Hepatocyte (in vitro differentiated cells): ENCODE data around the gene SBF2. TPM values are rescaled to one million over a fixed set of nuclear protein-coding genes. Genes with fewer than 3 reads are reported as not detected.
"Not testable (repeated sequence)": the region's sequence is repeated elsewhere in the genome, so short reads cannot be mapped to it uniquely, and the experiment has no call there.

Experiments
- DNase-seq: peaks from one replicate; pipeline ENCODE4 v3.0.0-alpha.2; 2016; ENCODE audit warnings: low spot score
- H2AFZ ChIP-seq: fragments of 200-600 bp; sonication (generic); 2 replicates; pipeline ENCODE4 v1.6.0; 2016; ENCODE audit warnings: antibody characterized with exemption, mild to moderate bottlenecking
- H3K27ac ChIP-seq: fragments of 200-600 bp; sonication (generic); 2 replicates; pipeline ENCODE4 v1.5.1; 2016; ENCODE audit warnings: mild to moderate bottlenecking
- H3K27me3 ChIP-seq: fragments of 200-600 bp; sonication (generic); 2 replicates; pipeline ENCODE4 v1.6.1; 2016
- H3K36me3 ChIP-seq: fragments of 200-600 bp; sonication (generic); replicated peaks from 2 replicates; pipeline ENCODE4 v1.5.1; 2016; ENCODE audit warnings: low read depth; ENCODE audit not compliant: insufficient read depth
- H3K4me1 ChIP-seq: fragments of 200-600 bp; sonication (generic); 2 replicates; pipeline ENCODE4 v1.5.1; 2016; ENCODE audit warnings: mild to moderate bottlenecking, moderate library complexity; ENCODE audit not compliant: insufficient read depth
- H3K4me2 ChIP-seq: fragments of 200-600 bp; sonication (generic); 2 replicates; pipeline ENCODE4 v1.6.0; 2016
- H3K4me3 ChIP-seq: fragments of 200-600 bp; sonication (generic); 2 replicates; pipeline ENCODE4 v1.5.1; 2016; ENCODE audit warnings: mild to moderate bottlenecking
- H3K79me2 ChIP-seq: fragments of 200-600 bp; sonication (generic); 2 replicates; pipeline ENCODE4 v1.6.0; 2017; ENCODE audit warnings: mild to moderate bottlenecking
- H3K9me2 ChIP-seq: fragments of 200-600 bp; sonication (generic); replicated peaks from 2 replicates; pipeline ENCODE4 v1.6.0; 2017; ENCODE audit warnings: mild to moderate bottlenecking; ENCODE audit not compliant: insufficient read depth
- H3K9me3 ChIP-seq: fragments of 200-600 bp; sonication (generic); 2 replicates; pipeline ENCODE4 v1.5.1; 2016; ENCODE audit warnings: low read depth, mild to moderate bottlenecking
- H4K20me1 ChIP-seq: fragments of 200-600 bp; sonication (generic); 2 replicates; pipeline ENCODE4 v1.6.0; 2016; ENCODE audit warnings: mild to moderate bottlenecking; ENCODE audit not compliant: insufficient read depth, poor library complexity, severe bottlenecking
- EZH2 ChIP-seq: fragments of 200-600 bp; sonication (generic); IDR thresholded peaks from 2 replicates; pipeline ENCODE4 v1.6.1; 2016; ENCODE audit warnings: antibody characterized with exemption, mild to moderate bottlenecking, borderline replicate concordance
- EZH2phosphoT487 ChIP-seq: fragments of 200-600 bp; sonication (generic); IDR thresholded peaks from one replicate; pipeline ENCODE4 v1.6.1; 2018; ENCODE audit warnings: antibody characterized with exemption, mild to moderate bottlenecking, low read depth, moderate library complexity; ENCODE audit not compliant: unreplicated experiment, severe bottlenecking
- WGBS: methylation state at CpG from one replicate; pipeline ENCODE4 v1.1.6; 2016; ENCODE audit warnings: low lambda C conversion rate; ENCODE audit errors: missing lambda C conversion rate; 5-methylcytosine and 5-hydroxymethylcytosine counted together
- polyA plus RNA-seq: library from polyadenylated mRNA; unstranded; fragments of >200 nt; fragmentation: Nextera tagmentation; extraction: Ambion mirVana; gene quantifications from 2 replicates; pipeline ENCODE4 v1.2.1, GENCODE V29; 2016
- total RNA-seq: library from RNA; depleted of rRNA; stranded (reverse); fragments of >200 nt; gene quantifications from 2 replicates; pipeline ENCODE4 v1.2.3, GENCODE V29; 2014
- TF ChIP-seq, protein P1 (sequence below): fragments of 200-600 bp; sonication (generic); IDR thresholded peaks from 2 replicates; pipeline ENCODE4 v1.5.1; 2016; ENCODE audit warnings: antibody characterized with exemption, mild to moderate bottlenecking; ENCODE audit not compliant: poor library complexity

Gene SBF2
- total and polyA plus RNA-seq, 2 experiments from 2014 or later: 25.7 to 83.2 TPM

DNA sequence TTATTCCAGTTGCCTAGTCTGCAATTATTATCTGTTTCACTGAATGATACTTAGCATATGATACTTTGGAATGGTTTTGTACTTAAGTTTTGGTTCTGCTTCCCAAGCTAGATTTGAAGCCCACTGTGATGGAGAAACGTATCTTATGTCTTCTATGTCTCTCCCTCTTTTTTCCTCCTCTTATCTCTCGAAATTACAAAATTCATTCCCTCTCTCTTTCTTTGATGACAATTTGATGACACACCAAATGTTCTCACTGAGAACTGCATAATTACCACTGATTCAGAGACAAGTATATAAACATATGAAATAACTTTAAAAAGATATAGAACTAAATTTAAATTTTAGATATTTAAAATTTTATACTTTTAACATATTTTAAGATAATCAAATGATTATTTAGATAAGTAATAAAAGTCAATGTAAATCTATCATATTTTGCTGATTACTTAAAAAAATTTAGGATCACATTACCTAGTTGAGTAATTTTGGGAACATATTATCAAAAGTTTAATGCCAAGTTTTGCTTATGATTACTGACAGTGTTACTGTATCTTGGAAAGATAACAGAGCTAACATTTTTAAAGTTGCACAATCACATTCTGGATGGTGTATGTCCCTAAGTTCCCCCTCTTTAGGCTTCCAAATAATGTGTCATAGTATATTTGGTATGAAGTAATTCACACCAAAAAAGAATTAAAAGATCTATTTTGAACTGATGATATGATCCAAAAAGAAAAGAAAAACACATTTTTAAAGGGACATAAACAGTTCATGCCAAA lies 255.3 kb downstream of the SBF2 start:
- no peaks in the 10 kb centered on the region for H3K27me3 ChIP-seq
- H3K27ac ChIP-seq: no peak overlapping the region
- H3K79me2 ChIP-seq: peaks cover 65% of the 10 kb centered on the region
- no peak overlapping the region for H3K4me2 ChIP-seq
- H3K4me1 ChIP-seq: peaks cover 5% of the 10 kb centered on the region
- WGBS: 76% methylated on average over 2 of the region's 2 CpGs
- H4K20me1 ChIP-seq: no peaks in the 10 kb centered on the region
- DNase-seq: no peak
- no peak overlapping the region for H3K4me3 ChIP-seq
- no peaks in the 10 kb centered on the region for H3K36me3 ChIP-seq
- no peaks in the 10 kb centered on the region for H3K9me3 ChIP-seq
- no peaks in the 10 kb centered on the region for H3K9me2 ChIP-seq
- no peak overlapping the region for H2AFZ ChIP-seq
- TF ChIP-seq, protein P1, sequence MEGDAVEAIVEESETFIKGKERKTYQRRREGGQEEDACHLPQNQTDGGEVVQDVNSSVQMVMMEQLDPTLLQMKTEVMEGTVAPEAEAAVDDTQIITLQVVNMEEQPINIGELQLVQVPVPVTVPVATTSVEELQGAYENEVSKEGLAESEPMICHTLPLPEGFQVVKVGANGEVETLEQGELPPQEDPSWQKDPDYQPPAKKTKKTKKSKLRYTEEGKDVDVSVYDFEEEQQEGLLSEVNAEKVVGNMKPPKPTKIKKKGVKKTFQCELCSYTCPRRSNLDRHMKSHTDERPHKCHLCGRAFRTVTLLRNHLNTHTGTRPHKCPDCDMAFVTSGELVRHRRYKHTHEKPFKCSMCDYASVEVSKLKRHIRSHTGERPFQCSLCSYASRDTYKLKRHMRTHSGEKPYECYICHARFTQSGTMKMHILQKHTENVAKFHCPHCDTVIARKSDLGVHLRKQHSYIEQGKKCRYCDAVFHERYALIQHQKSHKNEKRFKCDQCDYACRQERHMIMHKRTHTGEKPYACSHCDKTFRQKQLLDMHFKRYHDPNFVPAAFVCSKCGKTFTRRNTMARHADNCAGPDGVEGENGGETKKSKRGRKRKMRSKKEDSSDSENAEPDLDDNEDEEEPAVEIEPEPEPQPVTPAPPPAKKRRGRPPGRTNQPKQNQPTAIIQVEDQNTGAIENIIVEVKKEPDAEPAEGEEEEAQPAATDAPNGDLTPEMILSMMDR: no peak
- TF ChIP-seq EZH2phosphoT487 (no peak), EZH2 (no peak)

DNA sequence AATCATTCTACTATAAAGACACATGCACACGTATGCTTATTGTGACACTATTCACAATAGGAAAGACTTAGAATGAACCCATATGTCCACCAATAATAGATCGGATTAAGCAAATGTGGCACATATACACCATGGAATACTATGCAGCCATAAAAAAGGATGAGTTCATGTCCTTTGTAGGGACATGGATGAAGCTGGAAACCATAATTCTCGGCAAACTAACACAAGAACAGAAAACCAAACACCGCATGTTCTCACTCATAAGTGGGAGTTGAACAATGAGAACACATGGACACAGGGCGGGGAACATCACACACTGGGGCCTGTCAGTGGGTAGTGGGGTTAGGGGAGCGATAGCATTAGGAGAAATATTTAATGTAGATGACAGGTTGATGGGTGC lies 258.1 kb downstream of the SBF2 start:
- H3K9me2 ChIP-seq, H4K20me1 ChIP-seq, H3K4me2 ChIP-seq, H3K4me3 ChIP-seq, H3K27me3 ChIP-seq, DNase-seq, H3K27ac ChIP-seq, H2AFZ ChIP-seq, H3K4me1 ChIP-seq, H3K36me3 ChIP-seq, H3K9me3 ChIP-seq: not testable (repeated sequence)
- 96% methylated on average over 6 of the region's 6 CpGs for WGBS
- peaks cover 56% of the 10 kb centered on the region for H3K79me2 ChIP-seq

DNA sequence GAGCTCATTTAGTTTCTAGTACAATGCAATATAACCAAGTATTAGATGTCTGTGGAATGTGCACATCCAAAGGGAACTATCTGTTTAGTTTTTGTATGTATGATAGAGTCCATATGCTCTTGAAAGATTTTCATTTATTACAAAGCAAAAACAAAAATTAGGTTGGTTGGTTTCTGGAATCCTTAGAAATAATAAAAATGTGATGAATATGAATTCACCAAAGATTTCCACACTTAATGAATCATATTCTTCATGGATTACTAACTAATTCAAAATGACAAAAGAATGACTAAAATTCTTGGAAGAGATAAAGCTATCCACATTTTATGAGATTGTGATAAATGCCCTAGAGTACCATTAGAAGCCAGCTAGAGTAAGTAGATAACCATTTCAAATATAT lies 261.1 kb downstream of the SBF2 start:
- peaks cover 33% of the 10 kb centered on the region for H3K79me2 ChIP-seq
- no peaks in the 10 kb centered on the region for H3K9me2 ChIP-seq
- H3K27ac ChIP-seq: no peak overlapping the region
- no peaks in the 10 kb centered on the region for H3K9me3 ChIP-seq
- H4K20me1 ChIP-seq: no peaks in the 10 kb centered on the region
- no peak overlapping the region for H3K4me3 ChIP-seq
- no peaks in the 10 kb centered on the region for H3K36me3 ChIP-seq
- no peak overlapping the region for H2AFZ ChIP-seq
- TF ChIP-seq EZH2: no peak
- TF ChIP-seq EZH2phosphoT487: no peak
- TF ChIP-seq, protein P1: no peak
- DNase-seq: no peak
- H3K4me1 ChIP-seq: no peaks in the 10 kb centered on the region
- H3K27me3 ChIP-seq: no peaks in the 10 kb centered on the region
- H3K4me2 ChIP-seq: no peak overlapping the region

DNA sequence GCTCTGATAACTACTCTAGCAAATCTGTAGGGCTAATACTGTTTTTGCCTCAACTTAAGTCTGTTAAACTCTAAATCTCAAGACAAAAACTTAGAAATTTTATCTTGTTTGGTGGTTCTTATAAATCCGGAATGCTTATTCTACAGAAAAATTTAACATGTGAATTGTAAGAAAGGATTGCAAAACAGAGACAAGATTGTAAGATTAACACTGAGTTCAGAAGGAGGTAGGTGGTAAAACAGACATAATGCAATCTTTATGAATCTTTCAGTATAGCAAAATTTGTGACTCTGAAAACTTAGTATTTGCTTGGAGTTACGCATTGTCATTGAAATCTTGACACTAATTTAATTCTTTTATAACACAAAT lies 263.9 kb downstream of the SBF2 start:
- 84% methylated on average over 2 of the region's 2 CpGs for WGBS
- H3K9me3 ChIP-seq: no peaks in the 10 kb centered on the region
- H3K36me3 ChIP-seq: no peaks in the 10 kb centered on the region
- no peak overlapping the region for H3K27ac ChIP-seq
- H2AFZ ChIP-seq: no peak overlapping the region
- H3K79me2 ChIP-seq: peaks cover 27% of the 10 kb centered on the region
- H3K4me2 ChIP-seq: no peak overlapping the region
- no peaks in the 10 kb centered on the region for H3K9me2 ChIP-seq
- H3K4me3 ChIP-seq: no peak overlapping the region
- no peaks in the 10 kb centered on the region for H3K4me1 ChIP-seq
- TF ChIP-seq EZH2: no peak
- TF ChIP-seq EZH2phosphoT487: no peak
- TF ChIP-seq, protein P1: no peak
- H3K27me3 ChIP-seq: no peaks in the 10 kb centered on the region
- H4K20me1 ChIP-seq: no peaks in the 10 kb centered on the region
- no peak for DNase-seq
